CD4-positive, alpha-beta T cell treated with Interleukin-4 for 1 hour (primary cell): ENCODE data around the gene DTNBP1.

Experiments
- DNase-seq, 2 donors: peaks; one replicate each; pipeline ENCODE4 v3.0.0-alpha.2; 2020 to 2022

Gene DTNBP1

GRCh38 chr6:15530411-15530810 lies 132.4 kb downstream of the DTNBP1 start:
- no peak for DNase-seq

- no peak for DNase-seq
These were observed 134.0 kb downstream of the DTNBP1 start for GRCh38 chr6:15528870-15529269.

GRCh38 chr6:15527838-15528617 lies 134.8 kb downstream of the DTNBP1 start:
- DNase-seq = no peak

- no peak for DNase-seq
These were observed 136.6 kb downstream of the DTNBP1 start for GRCh38 chr6:15526212-15526701.

GRCh38 chr6:15524861-15525401 lies 137.9 kb downstream of the DTNBP1 start:
- no peak for DNase-seq

- DNase-seq = no peak
These were observed 138.9 kb downstream of the DTNBP1 start for GRCh38 chr6:15523679-15524630.

- DNase-seq = no peak
These were observed 139.8 kb downstream of the DTNBP1 start for GRCh38 chr6:15522856-15523529.

- DNase-seq = no peak
These were observed 140.4 kb downstream of the DTNBP1 start for GRCh38 chr6:15522427-15522826.

- DNase-seq = no peak
These were observed 140.8 kb downstream of the DTNBP1 start for GRCh38 chr6:15522026-15522425.

GRCh38 chr6:15521582-15521981 lies 141.2 kb downstream of the DTNBP1 start:
- no peak for DNase-seq

- DNase-seq = no peak
These were observed 142.1 kb downstream of the DTNBP1 start for GRCh38 chr6:15520626-15521203.

GRCh38 chr6:15519681-15520080 lies 143.1 kb downstream of the DTNBP1 start:
- DNase-seq = no peak

GRCh38 chr6:15518878-15519277 lies 143.9 kb downstream of the DTNBP1 start:
- no peak for DNase-seq

GRCh38 chr6:15518057-15518456 lies 144.8 kb downstream of the DTNBP1 start:
- no peak for DNase-seq

- no peak for DNase-seq
These were observed 145.2 kb downstream of the DTNBP1 start for GRCh38 chr6:15517600-15517999.

- DNase-seq = no peak
These were observed 145.8 kb downstream of the DTNBP1 start for GRCh38 chr6:15516923-15517560.

- no peak for DNase-seq
These were observed 146.4 kb downstream of the DTNBP1 start for GRCh38 chr6:15516378-15516777.

GRCh38 chr6:15515660-15516375 lies 147.0 kb downstream of the DTNBP1 start:
- no peak for DNase-seq

GRCh38 chr6:15515226-15515625 lies 147.6 kb downstream of the DTNBP1 start:
- no peak for DNase-seq

GRCh38 chr6:15513801-15514711 lies 148.8 kb downstream of the DTNBP1 start:
- no peak for DNase-seq
